ENCODE data around the gene UTP25.

The UTP25 gene

GRCh38 chr1:209844695-209845407 is 17.1 kb downstream of the UTP25 start:
- no peak for DNase-seq

DNA sequence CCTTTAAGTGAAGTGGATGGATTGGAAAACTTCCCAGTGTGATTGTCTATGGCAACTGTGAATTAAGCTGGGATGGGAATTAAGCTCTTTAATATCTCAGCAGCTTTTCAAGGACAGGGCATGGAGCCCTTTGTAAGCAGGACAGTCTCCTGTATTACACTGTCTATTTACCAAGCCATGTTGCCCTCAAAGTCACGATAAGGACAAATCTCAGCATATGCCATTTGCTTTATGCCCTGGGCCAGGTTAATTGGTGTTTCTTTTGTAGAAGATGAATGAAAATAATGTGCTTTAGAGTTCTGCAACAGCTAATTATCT is 17.6 kb downstream of the UTP25 start:
- DNase-seq, result no peak

- DNase-seq, result no peak
These were observed 21.6 kb downstream of the UTP25 start for GRCh38 chr1:209849388-209849787.

DNA sequence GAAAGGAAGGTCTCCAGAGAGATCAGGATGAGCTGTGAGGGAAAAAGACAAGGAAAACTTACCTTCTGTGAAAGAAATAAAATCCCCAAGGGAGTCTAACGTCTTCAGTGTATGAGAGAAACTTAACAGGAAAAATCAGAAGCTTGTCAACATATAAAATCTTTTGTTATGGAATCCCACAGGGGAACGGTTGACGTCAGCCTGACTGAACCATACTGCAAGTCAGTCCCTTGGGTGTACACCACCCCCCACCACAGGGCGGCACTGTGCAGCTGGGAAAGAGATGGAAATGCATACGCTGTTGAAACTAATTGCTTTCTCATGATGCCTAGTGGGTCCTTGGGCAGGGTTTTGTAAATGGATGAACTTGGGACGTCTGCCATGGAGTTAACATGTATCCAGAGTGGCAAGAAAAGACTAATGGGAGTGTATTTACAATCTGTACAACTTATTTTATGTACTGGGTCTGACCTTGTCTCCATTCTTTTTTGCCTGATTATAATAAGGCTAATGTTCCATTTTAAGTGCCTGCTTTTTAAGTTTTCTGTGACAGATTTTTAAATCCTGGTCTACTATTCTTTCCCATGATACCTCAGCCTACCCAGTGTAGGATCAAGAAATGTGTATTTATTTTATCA is 22.7 kb downstream of the UTP25 start:
- no peak for DNase-seq

GRCh38 chr1:209853676-209854075 is 25.9 kb downstream of the UTP25 start:
- DNase-seq, result no peak

- no peak for DNase-seq
These were observed 26.4 kb downstream of the UTP25 start for GRCh38 chr1:209854196-209854595.

DNA sequence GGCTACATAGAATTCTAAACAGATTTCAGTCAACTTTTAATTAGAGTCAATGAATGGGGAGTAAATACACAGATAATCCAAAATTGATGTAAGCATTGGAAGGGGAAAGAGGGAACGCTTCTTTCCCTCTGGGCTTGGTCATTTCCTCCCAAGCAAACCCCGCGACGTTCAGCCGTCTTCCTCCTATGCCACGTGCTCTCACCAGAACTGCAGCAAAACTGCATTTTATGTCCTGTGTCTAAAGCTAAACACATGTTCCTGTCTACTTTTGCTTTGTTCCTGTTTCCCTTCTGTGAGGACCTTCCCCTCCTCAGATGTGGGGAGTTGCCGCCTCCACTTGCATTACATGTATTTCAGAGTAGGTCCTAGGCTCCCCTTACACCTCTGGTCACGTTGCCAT is 27.2 kb downstream of the UTP25 start:
- no peak for DNase-seq

DNA sequence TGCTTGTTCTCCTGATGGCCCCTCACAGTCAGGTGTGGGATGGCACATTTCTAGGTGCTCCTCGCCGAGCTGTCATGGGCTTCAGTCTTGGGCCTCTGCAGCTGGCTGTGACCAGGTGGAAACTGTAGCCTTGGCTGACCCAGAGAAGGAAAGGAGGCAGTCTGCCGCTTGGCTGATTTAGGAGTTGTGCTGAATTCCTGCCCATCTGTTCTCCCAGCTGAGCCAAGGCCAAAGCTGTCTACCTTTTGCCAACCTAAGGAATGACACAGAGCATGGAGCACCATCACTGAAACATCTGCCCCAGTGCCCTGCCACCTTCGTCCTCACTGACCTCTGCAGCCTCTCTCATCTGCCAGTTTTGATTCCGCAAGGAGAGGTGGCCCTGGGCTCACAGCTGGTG is 27.9 kb downstream of the UTP25 start:
- DNase-seq, result no peak

GRCh38 chr1:209858561-209859103 is 30.9 kb downstream of the UTP25 start:
- no peak for DNase-seq

GRCh38 chr1:209860293-209860881 is 32.6 kb downstream of the UTP25 start:
- DNase-seq, result peak; percentile 62

DNA sequence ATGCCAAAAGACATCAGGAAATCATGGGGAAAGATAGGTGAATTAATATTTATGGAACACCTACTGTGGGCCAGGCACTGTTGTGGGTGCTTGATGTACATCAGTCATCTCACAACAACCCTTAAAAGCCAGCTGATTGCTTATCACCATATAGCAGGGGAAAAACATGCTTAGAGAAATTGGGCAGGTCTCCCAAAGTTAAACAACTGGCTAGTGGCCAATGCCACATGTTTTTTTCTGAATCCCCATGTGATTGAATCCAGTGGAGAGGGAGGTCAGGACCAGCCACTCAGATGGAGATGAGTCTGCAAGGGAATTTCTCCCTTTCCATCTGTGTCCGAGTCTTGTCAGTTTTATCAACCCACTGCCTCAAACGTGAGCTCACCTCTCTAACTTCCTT is 33.5 kb downstream of the UTP25 start:
- no peak for DNase-seq

DNA sequence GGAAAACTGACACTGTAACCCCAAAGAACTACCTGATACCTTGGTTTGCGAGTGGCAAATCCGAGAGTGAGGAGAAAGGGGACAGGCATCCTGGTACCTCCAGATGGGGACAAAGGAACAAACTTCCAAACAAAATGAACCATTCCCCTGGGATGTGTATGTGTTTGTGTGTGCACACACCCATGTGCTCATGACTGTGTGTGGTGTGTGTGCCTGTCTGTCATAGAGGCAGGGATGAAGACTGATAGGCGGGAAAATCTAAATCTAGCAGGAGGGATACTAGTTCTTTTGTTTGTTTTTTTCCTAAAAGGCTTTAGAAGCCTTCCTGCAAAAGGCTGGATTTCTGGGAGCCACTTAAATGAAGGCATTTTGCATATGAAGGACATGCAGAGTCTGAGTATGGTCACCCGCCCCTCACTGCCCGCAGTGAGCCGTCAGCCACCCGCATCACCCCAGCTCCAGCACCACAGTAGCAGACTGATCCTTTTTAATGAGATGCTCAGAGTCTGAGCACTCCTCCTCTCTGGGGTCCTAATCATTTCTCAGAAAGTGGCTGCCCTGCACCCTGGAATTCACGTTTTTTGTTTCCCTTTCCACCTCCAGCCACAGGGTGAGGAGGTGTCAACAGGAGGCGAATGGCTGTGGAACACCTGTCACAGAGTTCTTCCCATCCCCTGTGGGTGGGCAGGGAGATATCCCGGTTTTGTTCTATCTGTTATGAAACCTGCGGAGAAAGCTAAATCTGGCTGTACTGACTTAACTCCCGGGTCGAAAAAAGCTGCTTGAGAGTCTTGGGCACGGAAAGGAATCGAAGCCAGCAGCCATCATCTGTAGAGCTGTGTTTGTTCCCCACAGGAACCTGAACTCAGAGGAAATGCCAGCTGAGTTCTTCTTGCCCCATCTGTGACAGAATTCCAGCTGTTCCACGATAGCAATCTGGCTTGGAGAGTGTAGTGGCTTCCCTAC is 34.9 kb downstream of the UTP25 start:
- no peak for DNase-seq

GRCh38 chr1:209863766-209864485 is 36.2 kb downstream of the UTP25 start:
- DNase-seq, result no peak

- DNase-seq, result no peak
These were observed 38.4 kb downstream of the UTP25 start for GRCh38 chr1:209866201-209866600.

- DNase-seq, result no peak
These were observed 41.7 kb downstream of the UTP25 start for GRCh38 chr1:209869291-209870149.

DNA sequence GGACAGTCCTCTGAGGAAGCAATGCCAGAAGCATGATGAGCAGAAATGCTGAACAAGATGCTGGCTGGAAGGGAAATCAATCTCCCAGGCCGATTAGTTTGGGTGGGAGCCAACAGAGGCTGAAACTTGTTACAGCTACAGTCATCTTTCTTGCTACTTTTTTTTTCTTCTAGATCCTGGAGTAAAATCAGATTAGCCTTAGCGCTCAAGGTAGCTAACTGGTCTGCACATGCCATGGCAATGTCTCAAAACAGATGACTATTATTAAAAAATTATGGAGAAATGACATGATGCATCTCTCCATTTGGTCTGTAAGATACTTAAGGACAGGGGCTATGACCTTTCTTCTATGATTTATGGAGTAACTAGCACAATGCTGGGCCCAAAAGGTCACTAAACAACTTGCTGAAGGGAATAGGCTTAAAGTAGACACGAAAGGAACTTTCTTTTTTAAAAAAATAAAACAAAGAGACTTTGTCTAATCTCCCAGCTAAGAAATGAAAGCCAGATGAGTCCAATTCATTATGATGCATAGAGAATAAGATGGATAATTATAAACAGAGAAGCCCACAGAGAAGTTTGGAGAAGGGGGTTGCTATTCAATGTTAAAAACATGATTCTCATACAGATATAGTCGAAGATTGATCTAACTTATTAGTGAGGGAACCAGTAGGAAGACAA is 42.5 kb downstream of the UTP25 start:
- DNase-seq, result no peak

DNA sequence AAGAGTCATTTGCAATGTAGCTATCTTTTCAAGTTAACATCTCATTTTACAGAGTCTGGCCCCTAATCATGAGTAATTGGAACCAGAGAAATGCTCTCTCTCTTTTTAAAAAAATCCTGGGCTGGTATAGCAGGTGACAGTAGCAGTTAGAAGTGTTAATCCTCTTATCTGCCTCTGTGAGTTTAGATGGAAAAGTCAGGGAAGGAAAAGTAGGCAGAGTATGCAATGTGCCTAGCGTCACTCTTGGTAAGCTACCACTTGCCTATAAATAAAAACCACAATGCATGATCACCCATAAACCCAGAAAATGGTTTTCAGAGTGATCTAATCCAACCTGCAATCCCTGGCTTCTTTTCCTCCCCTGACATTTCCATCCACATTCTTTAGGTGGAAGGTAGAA is 43.2 kb downstream of the UTP25 start:
- DNase-seq, result no peak

GRCh38 chr1:209871430-209871829 is 43.7 kb downstream of the UTP25 start:
- no peak for DNase-seq

GRCh38 chr1:209873067-209873799 is 45.5 kb downstream of the UTP25 start:
- DNase-seq, result peak; percentile 29

DNA sequence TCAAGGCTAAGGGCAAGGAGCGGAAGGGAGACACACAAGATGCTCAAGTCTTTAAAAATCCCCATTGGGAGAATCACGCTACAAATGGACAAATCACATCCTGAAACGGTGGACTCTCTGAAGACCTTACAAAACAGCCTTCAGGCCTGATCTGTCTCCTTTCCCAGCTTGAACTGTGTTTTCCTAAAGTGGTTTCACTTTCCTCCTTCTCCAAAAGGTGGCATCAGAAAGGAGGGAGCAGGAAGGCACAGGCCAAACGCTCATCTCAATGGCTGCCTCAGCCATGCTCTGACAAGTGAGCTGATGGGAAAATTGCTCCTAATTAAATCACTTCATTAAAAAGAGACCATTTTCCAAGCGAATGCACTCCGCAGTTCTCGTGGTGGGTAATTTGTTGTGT is 47.7 kb downstream of the UTP25 start:
- peak; percentile 43 for DNase-seq

Measured in NCI-H226 (cell line).